GM18511 (cell line): ENCODE measurements around the gene IPO11.

Source experiments
- ATAC-seq: cut with Tn5 transposase; IDR thresholded peaks from one replicate; pipeline ENCODE4 v1.9.1; 2021; ENCODE audit warnings: mild to moderate bottlenecking, moderate library complexity; ENCODE audit not compliant: unreplicated experiment

Gene IPO11

DNA sequence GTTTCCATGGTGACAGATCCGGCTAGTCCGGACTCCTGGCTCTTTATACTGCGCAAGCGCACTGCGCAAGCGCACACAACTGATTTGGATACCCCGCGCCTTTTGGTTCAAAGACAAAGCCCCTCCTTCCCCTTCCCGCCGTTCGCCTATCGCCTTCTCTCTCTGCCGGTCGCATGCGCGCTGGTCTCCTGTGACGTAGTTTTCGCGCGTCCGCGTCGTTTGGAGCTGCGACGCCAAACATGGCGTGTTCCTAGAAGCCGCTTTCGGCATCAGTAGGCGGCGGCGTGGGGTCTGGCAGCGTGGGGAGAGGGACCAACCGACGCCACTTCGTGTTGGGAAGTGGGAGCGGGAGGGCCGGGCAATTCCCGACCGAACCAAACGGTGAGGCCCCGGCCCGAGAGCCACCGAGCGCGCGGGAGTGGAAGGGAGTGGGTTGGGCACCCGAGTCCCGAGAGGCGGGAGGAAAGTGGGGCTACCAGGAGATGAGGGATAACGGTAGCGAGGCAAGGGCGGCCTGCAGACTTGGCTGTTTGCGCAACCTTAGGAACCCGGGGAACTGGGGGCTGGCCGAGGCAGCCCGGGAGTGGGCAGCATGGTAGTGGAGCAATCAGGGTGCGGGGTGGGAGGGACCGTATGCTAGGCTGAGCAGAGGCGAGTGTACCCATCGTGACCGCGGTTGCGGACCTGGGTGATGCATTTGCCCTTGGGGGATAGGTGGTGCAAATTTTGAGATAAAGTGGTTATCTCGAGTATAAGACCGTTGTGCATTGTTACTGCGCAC lies at the start of gene IPO11:
TSS of gene IPO11 (plus strand) at position 215 of the 781 bp plus-strand sequence. CDS start 24,517 bp downstream, outside the sequence.
- ATAC-seq: peak; percentile 96

DNA sequence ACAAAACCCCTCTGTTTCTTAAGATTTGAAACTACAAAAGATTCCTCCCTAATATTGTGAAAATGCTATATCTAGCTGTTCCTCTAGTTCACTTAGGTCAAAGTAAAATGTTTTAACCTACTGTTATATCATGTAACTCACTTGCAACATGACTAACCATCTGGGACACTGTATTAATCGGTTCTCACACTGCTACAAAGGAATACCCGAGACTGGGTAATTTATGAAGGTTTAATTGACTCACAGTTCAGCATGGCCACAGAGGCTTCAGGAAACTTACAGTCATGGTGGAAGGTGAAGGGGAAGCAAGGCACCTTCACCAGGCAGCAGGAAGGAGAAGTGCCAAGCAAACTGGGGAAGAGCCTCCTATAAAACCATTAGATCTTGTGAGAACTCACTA lies 43.5 kb upstream of the IPO11 start:
- no peak for ATAC-seq

DNA sequence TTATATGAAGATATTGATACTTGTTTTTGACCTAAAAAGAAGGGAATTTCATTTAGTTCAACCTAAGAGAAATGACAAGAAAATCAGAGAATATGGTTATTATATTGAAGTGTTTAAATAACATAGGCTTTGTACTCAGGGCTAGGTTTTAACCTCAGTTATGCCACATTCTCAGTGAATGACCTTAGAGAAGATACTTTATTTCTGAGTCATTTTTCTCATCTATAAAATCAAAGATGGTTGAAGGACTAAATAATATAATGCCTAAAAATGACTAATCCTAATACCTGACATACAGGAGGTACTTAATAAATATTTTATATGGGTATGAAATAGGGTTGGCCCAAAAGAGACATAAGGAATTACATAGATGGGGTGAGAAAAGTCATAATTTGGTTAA lies 41.2 kb upstream of the IPO11 start:
- no peak for ATAC-seq

DNA sequence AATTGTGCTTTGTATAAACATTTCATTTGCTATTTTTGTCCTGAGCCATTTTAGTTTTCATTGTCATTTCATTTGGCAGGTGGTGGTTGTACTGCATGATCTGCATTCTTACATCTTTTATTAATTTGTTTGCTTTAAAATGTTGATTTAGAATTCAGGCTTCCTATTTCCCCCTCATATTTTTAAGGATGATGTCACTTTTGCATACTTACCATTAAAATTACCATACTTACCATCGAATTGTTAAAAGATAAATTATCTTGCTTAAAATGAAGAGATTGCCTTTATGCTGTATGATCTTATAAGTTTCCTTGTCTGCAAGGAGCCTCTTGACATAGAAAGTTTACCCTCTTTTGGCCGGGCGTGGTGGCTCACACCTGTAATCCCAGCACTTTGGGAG lies 40.0 kb upstream of the IPO11 start:
- ATAC-seq: no peak

DNA sequence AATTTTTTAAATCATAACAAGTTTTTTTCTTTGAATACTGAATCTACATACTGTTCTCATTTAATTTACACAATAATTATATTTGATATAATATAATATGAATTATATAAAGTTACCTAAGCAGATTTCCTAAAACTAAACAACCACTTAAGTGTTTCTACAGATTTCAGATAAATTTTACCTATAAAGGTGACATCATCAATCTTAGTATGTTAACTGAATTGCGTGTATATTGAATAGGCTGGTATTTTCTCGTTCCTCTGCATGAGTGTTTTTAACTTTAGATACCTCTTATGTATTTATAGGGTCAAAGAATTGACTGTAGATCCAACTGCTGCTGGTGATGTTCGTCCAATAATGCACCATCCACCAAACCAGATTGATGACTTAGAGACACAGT lies 39.2 kb upstream of the IPO11 start:
- ATAC-seq: no peak

DNA sequence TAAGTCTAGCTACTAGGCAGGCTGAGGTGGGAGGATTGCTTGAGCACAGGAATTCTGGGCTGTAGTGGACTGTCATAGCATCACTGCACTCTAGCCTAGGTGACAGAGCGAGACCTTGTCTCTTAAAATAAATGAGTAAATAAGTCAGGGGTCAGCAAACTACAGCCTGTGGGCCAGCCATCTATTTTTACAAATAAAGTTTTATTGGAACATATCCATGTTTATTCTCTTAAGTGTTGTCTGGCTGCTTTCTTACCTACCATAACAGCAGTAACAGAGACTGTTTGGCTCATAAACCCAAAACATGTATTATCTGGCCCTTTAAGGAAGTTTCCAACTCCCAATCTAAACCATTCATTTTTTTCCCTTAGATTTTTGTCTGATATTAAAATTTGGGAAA lies 38.5 kb upstream of the IPO11 start:
- no peak for ATAC-seq

DNA sequence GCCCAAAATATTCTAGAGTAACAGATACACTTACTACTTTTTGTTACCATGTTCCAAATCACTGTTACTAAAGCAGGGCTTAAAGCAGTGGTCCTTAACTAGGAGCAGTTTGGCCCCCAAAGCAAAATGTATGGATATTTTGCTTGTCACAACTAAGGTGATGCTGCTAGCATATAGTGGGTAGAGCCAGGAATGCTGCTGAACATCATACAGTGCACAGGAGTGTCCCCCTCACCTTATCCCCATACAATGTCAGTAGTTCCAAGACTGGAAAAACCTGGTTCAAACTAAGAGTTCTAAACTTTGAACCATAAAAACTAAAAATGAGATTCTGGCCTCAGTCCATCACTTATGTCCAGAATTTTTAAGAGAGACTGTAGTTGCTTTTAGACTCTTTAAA lies 36.9 kb upstream of the IPO11 start:
- no peak for ATAC-seq

DNA sequence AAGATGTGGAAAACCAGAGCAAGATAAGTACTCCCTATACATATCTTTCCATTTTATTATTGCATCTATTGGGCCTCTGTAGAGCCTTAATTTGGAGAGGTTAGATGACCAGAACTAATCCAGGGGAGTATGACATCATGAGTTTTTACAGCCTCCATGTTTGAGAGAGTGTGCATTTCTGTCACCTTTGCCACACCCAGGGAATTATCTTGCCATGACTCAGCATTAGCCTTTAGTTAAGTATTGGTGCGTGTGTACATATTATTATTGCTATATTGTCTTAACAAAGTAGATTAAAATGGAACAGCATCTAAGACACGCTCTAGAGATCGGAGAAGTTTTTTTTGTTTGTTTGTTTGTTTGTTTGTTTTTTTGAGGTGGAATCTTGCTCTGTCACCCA lies 36.5 kb upstream of the IPO11 start:
- no peak for ATAC-seq

DNA sequence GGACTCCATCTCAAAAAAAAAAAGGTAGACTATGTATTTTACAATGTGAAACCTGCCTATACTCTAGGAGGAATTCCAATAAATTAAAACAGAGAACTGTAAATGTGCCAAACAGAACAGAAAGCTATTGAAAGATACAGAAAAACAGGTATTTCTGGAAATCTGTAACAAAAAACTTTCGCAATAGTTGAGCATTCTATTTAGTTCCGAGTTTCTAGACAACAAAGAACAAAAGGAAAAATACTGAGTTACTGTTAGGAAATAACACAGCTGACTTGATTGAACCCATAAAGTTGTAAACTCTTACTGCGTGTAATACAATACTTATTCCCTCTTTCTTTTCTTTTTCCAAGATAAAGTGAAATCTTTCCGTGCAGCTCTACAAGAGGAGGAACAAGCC lies 27.4 kb upstream of the IPO11 start:
- no peak for ATAC-seq

DNA sequence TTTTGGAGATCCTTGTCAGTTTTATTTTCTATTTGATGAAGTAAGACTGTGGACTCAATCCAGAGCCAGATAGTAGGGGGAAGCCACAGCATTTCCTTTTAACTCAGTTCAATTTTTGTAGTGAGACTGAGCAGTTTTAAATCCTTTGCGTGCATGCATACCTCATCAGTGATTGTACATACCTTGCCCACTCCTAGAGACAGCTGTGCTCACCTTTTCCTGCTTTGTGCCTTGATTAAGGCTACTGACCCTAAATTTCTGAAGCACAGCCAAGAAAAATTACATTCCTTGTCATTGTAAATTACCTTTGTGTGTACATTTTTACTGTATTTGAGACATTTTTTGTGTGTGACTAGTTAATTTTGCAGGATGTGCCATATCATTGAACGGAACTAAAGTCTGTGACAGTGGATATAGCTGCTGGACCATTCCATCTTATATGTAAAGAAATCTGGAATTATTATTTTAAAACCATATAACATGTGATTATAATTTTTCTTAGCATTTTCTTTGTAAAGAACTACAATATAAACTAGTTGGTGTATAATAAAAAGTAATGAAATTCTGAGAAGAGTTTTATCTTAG lies 26.7 kb upstream of the IPO11 start:
- ATAC-seq: no peak

DNA sequence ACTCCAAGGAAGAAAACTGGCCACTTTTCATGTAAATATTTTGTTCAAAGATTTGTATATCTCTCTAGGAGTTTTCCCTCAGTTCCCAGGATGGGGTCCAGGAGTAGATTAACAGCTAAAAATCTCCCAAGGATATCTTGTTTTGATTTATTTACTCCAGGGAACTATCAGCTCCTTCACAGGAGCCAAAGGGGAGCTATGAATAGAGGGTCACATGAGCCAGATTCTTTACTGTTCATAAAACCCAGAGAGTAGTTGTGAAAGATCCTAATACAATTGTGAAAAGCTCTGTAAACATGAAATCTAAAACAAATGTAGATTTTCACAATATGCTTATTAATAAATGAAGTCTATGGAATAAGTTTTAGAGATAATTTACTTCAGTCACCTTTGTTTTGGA lies 25.7 kb upstream of the IPO11 start:
- no peak for ATAC-seq

DNA sequence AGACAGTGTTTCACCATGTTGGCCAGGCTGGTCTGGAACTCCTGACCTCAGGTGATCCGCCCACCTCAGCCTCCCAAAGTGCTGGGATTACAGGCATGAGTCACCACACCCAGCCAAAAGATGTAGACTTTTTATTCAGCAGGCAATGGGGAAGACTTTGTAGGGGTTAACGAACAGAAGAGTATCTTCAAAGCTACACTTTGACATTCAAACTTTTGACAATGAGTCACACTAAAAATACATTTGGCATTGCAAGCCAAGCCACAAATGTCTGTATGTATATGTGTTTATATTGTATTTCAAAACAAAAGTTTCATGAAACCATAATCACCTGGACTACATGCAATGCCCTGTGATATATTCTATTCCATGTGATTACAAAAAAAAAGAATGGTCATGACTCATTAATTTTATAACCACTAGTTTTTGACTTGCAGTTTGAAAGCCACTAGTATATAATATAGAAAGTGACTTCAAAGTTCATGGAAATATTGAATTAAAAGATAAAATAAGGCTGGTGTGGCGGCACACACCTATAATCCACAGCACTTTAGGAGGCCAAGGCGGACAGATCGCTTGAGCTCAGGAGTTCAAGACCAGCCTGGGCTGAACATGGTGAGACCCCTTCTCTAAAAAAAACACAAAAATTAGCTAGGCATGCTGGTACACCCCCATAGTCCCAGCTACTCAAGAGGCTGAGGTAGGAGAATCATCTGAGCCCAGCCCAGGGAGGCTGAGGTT lies 17.2 kb upstream of the IPO11 start:
- no peak for ATAC-seq

DNA sequence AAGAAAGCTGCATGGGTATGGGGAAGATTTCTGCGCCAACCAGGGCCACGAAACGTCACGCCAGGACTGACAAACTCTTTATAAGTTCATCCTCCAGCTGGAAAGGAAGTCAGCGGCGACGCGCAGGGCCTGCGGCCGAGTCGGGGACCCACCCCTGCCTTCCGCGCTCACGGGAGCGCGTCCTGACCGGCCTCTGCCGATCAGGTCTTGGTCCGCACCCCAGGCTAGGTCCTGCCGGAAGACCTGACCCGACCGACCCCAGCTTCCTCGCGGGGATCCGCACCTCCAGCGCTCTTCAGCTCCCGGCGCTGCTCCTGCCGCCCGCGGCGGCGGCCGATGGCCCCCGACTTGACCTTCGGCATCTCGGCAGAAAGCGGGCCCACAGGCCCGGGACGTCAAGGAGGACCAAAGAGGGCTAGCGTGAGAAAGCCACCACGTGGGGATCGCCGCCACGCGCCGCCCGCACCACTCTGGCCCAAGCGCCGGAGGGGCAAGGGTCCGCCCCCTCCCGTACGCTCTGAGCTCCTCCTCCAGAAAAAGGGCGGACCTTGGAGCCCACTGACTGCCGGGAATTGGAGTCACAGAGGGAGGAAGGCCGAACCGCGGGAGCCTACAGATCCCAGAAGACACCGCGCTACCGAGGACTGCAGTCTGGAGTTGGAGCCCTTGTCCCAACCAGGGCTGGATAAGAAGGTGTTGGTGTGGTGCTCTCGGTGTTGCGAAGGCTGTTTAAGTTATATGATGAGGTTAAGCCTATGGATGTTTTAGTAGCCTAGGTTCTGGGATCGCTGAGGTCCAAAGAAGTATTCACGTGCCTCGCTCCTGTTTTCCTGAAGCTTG lies 8.9 kb upstream of the IPO11 start, which contains the start of gene DIMT1:
TSS of gene DIMT1 (minus strand) at position 495 of the 840 bp plus-strand sequence. CDS start at position 362, 133 bp downstream.
- peak; percentile 95 for ATAC-seq

DNA sequence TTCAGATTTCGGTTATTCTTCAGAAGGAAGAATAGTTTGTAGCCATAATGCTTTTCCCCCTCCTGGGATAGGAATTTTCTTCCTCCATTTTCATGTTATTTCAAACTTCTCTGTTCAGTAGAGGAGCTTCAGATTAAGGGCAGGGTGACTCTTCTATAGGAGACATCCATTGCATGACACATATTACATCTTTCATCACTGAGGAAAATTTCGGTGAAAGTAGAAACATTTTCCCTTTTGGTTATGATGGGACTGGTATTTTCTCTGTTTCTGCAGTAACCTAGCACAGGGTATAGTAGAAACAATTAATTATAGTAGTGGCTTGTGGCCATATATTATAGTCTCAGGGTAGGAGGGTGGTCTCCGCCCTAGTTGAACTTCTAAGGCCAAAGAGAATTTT lies 1.1 kb downstream of the IPO11 start:
- ATAC-seq: no peak

DNA sequence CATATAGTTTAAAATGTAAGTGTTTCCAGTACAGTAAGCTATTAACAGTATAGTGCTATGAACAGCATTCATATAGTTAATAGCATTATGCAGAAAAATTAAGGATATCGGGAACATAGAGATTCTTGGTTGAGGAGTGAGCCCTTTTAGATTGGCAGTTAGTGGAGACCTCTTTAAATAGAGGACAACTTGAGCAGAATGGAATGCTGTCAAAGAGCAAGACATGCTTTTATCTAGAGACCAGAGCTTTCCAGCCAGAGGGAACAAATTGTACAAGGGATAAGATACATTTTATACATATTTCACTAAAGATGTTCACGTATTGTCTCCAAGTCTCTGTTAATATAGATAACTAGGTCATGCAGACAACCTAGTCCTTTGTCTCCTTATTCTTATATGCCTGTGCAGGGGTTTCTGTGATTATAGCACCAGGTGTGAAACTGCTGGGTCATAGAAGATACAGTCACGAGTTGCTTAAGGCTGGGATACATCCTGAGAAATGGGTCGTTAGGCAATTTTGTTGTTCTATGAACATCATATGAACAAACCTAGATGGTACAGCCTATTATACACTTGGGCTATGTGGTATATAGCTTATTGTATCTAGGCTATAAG lies 6.0 kb downstream of the IPO11 start:
- ATAC-seq: no peak

DNA sequence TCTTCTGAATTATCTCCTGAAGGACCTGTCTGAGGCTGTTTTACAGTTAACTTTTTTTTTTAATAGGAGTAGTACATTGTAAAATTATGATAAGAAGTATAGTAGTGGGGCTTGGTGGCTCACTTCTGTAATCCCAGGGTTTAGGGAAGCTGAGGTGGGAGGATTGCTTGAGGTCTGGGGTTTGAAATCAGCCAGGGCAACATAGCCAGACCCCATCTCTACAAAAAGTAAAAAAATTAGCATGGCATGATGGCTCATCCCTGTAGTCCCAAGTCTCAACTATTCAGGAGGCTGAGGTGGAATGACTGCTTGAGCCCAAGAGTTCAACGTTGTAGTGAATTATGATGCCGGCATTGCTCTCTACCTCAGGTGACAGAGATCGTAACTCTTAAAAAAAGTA lies 7.0 kb downstream of the IPO11 start:
- no peak for ATAC-seq

DNA sequence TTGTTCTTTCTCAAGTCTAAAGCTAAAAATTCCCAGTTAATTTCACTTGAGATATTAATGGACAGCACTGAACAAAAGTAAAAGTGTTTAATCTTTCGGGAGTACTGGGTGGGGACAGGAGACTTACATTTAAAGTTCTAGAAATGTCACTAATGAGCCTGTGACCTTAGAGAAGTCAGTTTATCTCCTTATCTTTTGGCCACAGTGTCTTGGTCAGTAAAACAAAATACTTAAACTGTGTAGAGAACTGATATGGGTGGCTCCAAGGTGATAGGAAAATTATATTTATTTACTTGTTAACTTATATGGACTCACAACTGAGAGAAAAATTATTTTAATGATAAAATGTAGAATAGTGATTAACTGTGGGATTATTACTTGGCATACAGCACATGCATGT lies 8.9 kb downstream of the IPO11 start:
- ATAC-seq: no peak

DNA sequence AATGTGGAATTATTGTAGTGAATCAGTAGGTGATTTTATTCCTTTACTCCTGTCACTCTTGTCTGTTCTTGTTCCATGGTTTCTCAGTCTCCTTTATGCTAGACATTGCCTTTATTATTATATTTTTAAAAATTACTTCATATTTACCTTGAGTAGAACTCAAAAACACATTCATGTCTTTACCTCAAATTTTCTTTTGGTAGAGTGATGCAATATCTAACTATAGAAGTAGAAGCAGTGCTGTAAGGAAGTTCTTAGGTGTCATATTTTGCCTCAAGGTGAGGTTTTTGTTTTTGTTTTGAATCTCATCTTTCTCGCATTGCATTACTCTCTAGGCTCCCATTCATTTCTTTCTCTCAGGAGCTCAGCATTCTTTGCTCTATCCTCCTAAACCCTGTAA lies 12.2 kb downstream of the IPO11 start:
- no peak for ATAC-seq

DNA sequence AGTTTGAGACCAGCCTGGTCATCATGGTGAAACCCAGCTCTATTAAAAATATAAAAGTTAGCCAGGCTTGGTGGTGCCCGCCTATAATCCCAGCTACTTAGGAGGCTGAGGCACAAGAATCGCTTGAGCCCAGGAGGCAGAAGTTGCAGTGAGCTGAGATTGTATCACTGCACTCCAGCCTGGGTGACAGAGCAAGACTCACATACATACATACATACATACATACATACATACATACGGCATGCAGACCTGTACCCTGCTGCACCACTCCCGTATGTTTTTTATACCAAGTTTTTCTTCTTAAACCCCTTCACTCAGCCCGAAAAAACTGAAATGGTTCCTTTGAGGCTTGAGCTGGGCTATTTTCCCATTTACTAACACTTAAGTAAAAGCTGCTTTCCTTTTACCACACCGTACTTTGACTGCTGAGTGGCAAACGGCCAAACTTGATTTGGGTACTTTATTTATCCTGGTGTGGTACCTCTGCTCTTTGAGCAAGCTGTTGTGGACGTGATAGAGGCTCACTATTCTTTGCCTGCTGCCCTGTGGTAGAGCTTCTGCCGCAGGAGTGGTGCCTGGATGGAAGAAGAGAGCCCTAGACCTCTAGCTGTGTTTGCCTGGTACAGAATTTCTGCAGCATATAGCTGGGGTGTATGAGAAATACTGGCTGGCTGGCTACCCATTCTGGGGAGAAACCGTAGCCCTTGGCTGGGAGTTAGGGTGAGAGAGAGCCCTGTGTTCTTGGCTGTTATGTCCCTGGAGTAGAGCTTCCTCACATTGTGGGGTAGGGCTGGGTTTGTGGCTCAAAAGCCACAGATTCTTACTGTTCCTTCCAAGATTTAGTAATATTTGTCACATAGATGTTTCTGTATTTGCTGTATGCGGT lies 19.4 kb downstream of the IPO11 start:
- no peak for ATAC-seq

DNA sequence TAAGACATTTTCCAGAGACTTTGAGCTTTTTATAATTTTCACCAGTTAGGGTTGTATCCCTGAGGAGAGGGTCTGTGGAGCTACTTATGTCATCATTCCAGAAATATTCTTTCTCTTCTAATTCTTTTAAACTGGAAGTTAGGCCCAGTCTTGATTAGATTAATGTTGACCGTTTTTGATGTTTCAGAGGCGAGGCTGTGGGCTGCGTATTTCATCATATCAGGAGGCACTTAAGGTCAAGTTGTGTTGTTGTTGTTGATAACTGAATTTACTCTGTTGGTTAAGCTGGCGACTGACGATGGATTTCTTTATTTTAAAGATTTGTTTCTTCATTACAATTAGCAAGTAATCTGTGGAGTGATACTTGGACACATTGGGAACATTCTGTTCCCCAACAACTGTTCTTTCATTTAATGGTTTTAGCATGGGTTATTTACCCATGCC lies 20.1 kb downstream of the IPO11 start:
- no peak for ATAC-seq
